Naive B cell (primary cell): ENCODE measurements around the gene STARD7. TPM values are rescaled to one million over a fixed set of nuclear protein-coding genes. Genes with fewer than 3 reads are reported as not detected.

Experiments used
- ATAC-seq, 2 donors: fragments of 150-1000 bp; cut with Tn5 transposase; 2 replicates each; pipeline ENCODE4 v1.10.0; 2021; ENCODE audit warnings: low read depth in 2 of 2, mild to moderate bottlenecking in 2 of 2, moderate library complexity in 2 of 2
- DNase-seq: peaks from one replicate; pipeline ENCODE4 v3.0.0; 2022
- H3K27ac Mint-ChIP-seq, 6 donors: one replicate each; pipeline ENCODE4 v1.8.0; 2020 to 2022; ENCODE audit warnings: mild to moderate bottlenecking in 6 of 6, mixed read lengths in 6 of 6, moderate library complexity in 5 of 6, inconsistent platforms in 2 of 6
- H3K27me3 Mint-ChIP-seq, 3 donors: one replicate each; pipeline ENCODE4 v1.8.0; 2021 to 2022; ENCODE audit warnings: mixed read lengths in 3 of 3, mild to moderate bottlenecking in 1 of 3
- H3K36me3 Mint-ChIP-seq, 2 donors: one replicate each; pipeline ENCODE4 v1.8.0; 2020 to 2022; ENCODE audit warnings: mixed read lengths in 2 of 2, inconsistent platforms in 1 of 2, mild to moderate bottlenecking in 1 of 2
- H3K4me1 Mint-ChIP-seq, 3 donors: one replicate each; pipeline ENCODE4 v1.8.0; 2020 to 2022; ENCODE audit warnings: mixed read lengths in 3 of 3, inconsistent platforms in 1 of 3, mild to moderate bottlenecking in 1 of 3, moderate library complexity in 1 of 3
- H3K4me3 Mint-ChIP-seq, 8 donors: one replicate each; pipeline ENCODE4 v1.8.0; 2020 to 2022; ENCODE audit warnings: mild to moderate bottlenecking in 8 of 8, mixed read lengths in 8 of 8, moderate library complexity in 8 of 8, inconsistent platforms in 2 of 8
- H3K9me3 Mint-ChIP-seq, 7 donors: one replicate each; pipeline ENCODE4 v1.8.0; 2020 to 2022; ENCODE audit warnings: mixed read lengths in 7 of 7, mild to moderate bottlenecking in 5 of 7, inconsistent platforms in 2 of 7, moderate library complexity in 1 of 7
- polyA plus RNA-seq, 6 donors: library from polyadenylated mRNA; unstranded; fragments of 300-500 nt; fragmentation: Illumina TruSeq; gene quantifications; one replicate each; pipeline ENCODE4 v1.2.3, GENCODE V29; 2021; ENCODE audit warnings: low read depth in 6 of 6

The STARD7 gene
- polyA plus RNA-seq, 6 donors from 2014 or later, result 219 to 401 (median 239) TPM

DNA sequence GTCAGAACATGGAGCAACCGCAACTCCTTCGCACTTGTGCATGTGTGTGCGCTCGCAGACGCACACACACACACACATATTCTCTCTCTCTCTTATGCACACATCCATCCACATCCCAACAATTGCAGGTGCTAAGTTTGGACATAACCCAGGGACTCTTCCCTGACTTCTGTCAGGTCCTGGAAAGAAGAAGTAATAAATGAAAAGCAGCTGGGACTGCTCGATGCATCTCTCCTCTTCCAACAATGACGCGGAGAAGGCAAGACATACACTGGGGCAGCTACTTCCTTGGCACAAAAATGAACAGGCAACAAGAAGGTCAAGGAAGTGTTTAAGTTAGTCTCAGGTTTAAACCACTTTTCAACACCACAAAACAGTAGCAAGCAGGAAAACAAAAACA lies 23.6 kb downstream of the STARD7 start:
- ATAC-seq (no peak), DNase-seq (no peak)
- peaks cover 0 to 12% of the 10 kb centered on the region in 2 donors for H3K36me3 Mint-ChIP-seq
- H3K27me3 Mint-ChIP-seq, result no peaks in the 10 kb centered on the region
- H3K4me1 Mint-ChIP-seq, result peaks cover 0 to 8% (median 6%) of the 10 kb centered on the region in 3 donors
- H3K4me3 Mint-ChIP-seq, result no peak overlapping the region
- H3K27ac Mint-ChIP-seq, result peak overlapping the region in 3 of 6 donors; percentile 21 to 67 (median 49)
- H3K9me3 Mint-ChIP-seq, result peaks cover 0 to 4% (median 0%) of the 10 kb centered on the region in 7 donors

DNA sequence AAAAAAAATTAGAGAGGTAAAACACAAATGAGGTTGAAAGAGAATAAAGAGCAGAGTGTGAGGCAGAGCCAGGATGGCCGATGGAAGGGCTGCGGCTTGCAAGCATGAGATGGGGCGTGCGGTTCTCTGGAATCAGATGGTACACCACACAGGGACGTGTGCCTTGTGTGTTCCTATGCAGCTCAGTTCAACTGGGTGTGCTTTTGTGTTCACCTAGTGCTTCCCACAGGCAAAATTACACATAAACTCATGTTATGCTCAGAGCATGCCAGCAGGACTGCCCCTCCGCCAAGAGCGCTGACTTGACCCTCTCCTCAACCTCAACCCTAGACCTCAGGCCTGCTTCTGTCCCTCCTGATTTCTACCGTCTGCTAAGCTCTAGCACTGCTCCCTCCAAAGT lies 24.4 kb downstream of the STARD7 start:
- no peak overlapping the region for H3K4me3 Mint-ChIP-seq
- peaks cover 0 to 8% (median 6%) of the 10 kb centered on the region in 3 donors for H3K4me1 Mint-ChIP-seq
- ATAC-seq, result no peak
- no peaks in the 10 kb centered on the region for H3K27me3 Mint-ChIP-seq
- no peak for DNase-seq
- peaks cover 0 to 12% of the 10 kb centered on the region in 2 donors for H3K36me3 Mint-ChIP-seq
- peaks cover 0 to 4% (median 0%) of the 10 kb centered on the region in 7 donors for H3K9me3 Mint-ChIP-seq
- H3K27ac Mint-ChIP-seq, result peak overlapping the region in 4 of 6 donors; percentile 64 to 77 (median 71)

DNA sequence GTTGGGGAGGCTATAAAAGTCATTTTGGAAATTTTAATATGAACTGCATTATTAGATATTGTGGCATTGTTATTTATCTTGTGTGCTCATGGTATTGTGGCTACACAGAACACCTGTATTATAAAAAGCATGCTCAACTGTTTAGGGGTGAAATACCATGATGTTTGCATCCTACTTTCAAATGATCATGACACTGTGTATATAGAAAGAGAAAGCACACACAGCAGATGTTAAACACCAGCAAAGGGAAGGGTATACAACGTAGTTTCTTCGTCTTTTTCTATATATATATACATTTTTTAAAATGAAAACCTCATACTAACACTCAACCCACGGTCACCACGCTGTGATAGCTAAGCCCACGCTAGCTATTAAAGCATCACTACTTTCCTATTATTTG lies 27.1 kb downstream of the STARD7 start:
- Mint-ChIP-seq H3K36me3 (peaks cover 0 to 12% of the 10 kb centered on the region in 2 donors), H3K27ac (peak overlapping the region in 4 of 6 donors; percentile 34 to 85 (median 70)), H3K4me1 (peaks cover 0 to 8% (median 6%) of the 10 kb centered on the region in 3 donors), H3K4me3 (no peak overlapping the region), H3K27me3 (no peaks in the 10 kb centered on the region), H3K9me3 (peaks cover 0 to 4% (median 0%) of the 10 kb centered on the region in 7 donors)
- DNase-seq (no peak), ATAC-seq (no peak)

DNA sequence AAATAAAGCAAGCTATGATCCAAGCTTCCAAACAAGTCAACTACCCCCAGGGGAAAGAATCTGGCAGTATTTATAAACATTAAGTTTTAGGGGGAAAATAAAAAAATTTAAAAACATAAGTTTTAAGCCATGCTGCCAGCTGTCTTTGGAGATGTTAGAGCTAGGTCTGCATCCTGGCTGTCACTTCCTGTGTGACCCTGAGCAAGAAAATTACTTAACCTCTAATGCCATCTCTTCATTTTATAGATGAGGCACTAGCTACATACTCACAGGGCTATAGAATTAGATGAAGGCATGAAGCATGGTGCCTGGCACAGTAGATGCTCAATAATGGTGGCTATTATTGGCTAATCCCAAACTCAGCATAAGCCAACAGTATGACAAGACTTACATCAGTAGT lies 28.1 kb downstream of the STARD7 start:
- Mint-ChIP-seq H3K9me3 (peaks cover 0 to 4% (median 0%) of the 10 kb centered on the region in 7 donors), H3K27me3 (no peaks in the 10 kb centered on the region), H3K27ac (no peak overlapping the region), H3K4me1 (peaks cover 0 to 8% (median 6%) of the 10 kb centered on the region in 3 donors), H3K4me3 (no peak overlapping the region), H3K36me3 (peaks cover 0 to 8% of the 10 kb centered on the region in 2 donors)
- DNase-seq (no peak), ATAC-seq (no peak)

DNA sequence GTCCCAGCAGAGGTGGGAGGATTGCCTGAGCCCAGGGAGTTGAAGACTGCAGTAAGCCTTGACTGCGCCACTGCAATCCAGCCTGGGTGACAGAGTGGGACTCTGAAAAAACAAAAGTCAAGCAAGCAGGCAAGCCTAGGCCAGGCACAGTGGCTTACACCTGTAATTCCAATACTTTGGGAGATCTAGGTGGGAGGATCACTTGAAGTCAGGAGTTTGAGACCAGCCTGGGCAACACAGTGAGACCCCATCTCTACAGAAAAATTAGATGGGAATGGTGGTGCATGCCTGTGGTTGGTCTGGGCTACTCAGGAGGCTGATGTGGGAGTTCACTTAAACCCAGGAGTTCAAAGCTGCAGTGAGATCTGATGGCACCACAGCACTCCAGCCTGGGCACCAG lies 28.6 kb downstream of the STARD7 start:
- no peak overlapping the region for H3K4me3 Mint-ChIP-seq
- ATAC-seq (no peak), DNase-seq (no peak)
- peaks cover 0 to 8% (median 6%) of the 10 kb centered on the region in 3 donors for H3K4me1 Mint-ChIP-seq
- H3K36me3 Mint-ChIP-seq, result peaks cover 0 to 3% of the 10 kb centered on the region in 2 donors
- peaks cover 0 to 4% (median 0%) of the 10 kb centered on the region in 7 donors for H3K9me3 Mint-ChIP-seq
- H3K27ac Mint-ChIP-seq, result peak overlapping the region in 1 of 6 donors; percentile 49
- no peaks in the 10 kb centered on the region for H3K27me3 Mint-ChIP-seq

DNA sequence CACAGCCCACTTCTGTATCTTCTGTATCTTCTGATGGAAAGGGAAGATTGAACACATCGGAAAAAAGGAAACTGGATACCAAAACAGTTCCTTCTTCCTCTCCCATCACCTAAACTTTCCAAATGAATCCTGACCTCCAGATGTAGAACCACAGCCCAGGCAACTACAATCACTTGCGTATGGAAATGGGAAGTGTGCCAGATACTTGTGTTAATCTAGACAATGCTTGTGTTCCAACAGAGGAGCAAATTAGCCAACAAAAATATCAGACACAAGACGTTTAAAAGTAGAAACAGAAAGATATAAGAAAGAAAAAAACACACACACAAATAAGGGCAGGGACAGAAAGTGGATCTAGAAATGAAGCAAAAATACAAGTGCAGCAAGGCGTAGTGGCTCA lies 32.0 kb downstream of the STARD7 start:
- peaks cover 8 to 15% (median 12%) of the 10 kb centered on the region in 3 donors for H3K4me1 Mint-ChIP-seq
- no peak overlapping the region for H3K27ac Mint-ChIP-seq
- no peak for DNase-seq

DNA sequence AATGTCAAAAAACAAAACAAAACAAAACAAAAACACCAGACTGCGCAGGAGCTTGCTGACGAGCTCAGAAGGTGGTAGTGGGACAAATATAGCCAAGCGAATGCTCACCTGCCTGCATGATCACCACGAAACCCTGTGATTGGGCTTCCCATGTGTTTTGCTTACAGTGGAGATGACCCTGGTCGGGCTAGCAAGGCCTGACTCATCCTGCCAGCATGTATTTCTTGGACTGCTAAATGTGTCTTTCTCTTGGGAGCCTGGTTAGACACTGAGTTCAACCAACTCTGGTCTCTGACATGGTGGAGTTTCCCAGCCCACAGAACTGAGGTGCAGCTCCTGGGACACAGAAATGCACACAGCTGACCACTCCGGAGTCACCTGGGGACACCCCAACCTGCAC lies 32.7 kb downstream of the STARD7 start:
- H3K36me3 Mint-ChIP-seq, result no peaks in the 10 kb centered on the region
- no peaks in the 10 kb centered on the region for H3K9me3 Mint-ChIP-seq
- no peak overlapping the region for H3K27ac Mint-ChIP-seq
- no peaks in the 10 kb centered on the region for H3K27me3 Mint-ChIP-seq
- no peak for ATAC-seq
- H3K4me1 Mint-ChIP-seq, result peaks cover 5 to 15% (median 12%) of the 10 kb centered on the region in 3 donors
- no peak overlapping the region for H3K4me3 Mint-ChIP-seq
- no peak for DNase-seq

More for the DNA sequence above, 32.0 kb downstream of the STARD7 start:
- Mint-ChIP-seq H3K36me3 (no peaks in the 10 kb centered on the region), H3K27me3 (no peaks in the 10 kb centered on the region), H3K9me3 (no peaks in the 10 kb centered on the region), H3K4me3 (no peak overlapping the region)
- no peak for ATAC-seq

DNA sequence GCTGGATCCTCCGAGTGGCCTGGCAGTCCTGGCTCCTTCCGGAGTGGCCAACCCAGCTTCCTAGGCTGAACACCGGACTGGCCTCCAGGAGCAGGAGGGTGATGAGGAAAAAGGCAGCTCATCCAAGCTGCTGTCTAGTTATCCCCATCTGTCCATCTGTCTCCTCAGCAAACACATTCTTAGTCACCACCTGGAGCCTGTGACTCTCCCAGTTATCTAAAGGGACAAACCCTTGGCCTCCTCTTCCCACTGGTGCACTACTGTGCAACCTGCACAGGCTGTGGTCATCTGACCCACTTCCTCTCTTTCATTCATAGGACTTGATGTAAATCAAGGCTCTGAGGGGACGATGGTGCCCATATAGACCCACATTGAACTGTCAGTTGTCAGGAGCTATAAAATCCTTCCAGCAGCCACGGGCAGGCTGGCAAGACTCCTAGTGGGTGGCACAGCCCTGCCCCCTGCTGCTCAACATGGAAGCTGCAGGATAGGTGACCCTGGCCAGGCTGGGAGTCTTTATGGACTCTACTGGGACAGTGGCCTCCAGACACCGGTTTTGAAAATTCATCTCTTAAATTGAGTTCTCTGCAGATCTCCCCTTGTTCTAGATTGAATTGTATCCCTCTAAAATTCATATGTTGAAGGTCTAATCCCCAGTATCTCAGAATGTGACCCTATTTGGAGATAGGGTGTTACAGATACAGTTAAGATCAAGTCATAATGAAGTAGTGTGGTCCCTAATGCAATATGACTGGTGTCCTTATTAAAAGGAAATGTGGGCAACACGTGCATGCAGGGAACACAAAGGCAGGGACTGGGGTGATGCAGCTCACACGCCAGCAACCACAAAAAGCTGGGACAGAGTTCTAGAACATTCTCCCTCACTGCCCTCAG lies 34.1 kb downstream of the STARD7 start:
- Mint-ChIP-seq H3K27ac (peak overlapping the region in 5 of 6 donors; percentile 21 to 95 (median 57)), H3K27me3 (no peaks in the 10 kb centered on the region), H3K4me3 (no peak overlapping the region), H3K36me3 (no peaks in the 10 kb centered on the region), H3K4me1 (peaks cover 5 to 15% (median 12%) of the 10 kb centered on the region in 3 donors), H3K9me3 (peaks cover 0 to 3% (median 0%) of the 10 kb centered on the region in 7 donors)
- DNase-seq (peak; percentile 76), ATAC-seq (peak; percentile 90 to 98)

DNA sequence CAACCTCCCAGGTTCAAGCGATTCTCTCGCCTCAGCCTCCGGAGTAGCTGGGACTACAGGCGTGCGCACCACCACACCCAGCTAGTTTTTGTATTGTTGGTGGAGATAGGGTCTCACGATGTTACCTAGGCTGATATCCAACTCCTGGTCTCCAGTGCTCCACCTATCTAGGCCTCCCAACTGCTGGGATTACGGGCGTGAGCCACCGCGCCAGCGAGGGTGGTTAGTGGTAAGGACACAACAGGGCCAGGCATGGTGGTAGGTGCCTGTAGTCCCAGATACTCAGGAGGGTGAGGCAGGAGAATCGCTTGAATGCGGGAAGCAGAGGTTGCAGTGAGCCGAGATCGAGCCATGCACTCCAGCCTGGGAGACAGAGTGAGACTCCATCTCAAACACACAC lies 36.8 kb downstream of the STARD7 start:
- Mint-ChIP-seq H3K36me3 (no peaks in the 10 kb centered on the region), H3K9me3 (peaks cover 0 to 3% (median 0%) of the 10 kb centered on the region in 7 donors), H3K4me1 (peaks cover 5 to 15% (median 12%) of the 10 kb centered on the region in 3 donors), H3K27ac (peak overlapping the region in 3 of 6 donors; percentile 25 to 82 (median 46)), H3K4me3 (no peak overlapping the region), H3K27me3 (no peaks in the 10 kb centered on the region)
- no peak for DNase-seq
- ATAC-seq, result no peak

DNA sequence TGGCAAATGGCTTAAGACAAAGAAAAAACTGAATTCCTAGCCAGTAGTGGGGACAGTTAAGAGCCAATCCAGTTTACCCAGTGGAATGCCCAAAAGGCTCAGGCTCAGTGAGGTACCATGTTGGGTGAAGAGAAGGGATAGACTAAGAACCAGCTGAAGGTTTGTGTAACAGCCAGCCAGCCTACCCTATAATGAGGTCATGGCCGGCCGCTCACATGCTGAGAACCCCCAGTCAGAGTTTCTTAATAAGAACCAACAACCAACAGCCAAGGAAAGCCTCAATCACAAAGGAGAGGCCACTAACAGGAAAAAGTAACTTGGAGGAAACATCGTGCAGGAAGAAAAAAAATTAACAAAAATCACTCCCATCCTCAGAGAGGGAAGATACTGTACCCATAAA lies 38.0 kb downstream of the STARD7 start:
- Mint-ChIP-seq H3K27me3 (no peaks in the 10 kb centered on the region), H3K9me3 (peaks cover 0 to 3% (median 0%) of the 10 kb centered on the region in 7 donors), H3K4me1 (peaks cover 5 to 15% (median 12%) of the 10 kb centered on the region in 3 donors), H3K4me3 (no peak overlapping the region), H3K36me3 (no peaks in the 10 kb centered on the region), H3K27ac (peak overlapping the region in 2 of 6 donors; percentile 15 to 88)
- no peak for DNase-seq
- no peak for ATAC-seq

DNA sequence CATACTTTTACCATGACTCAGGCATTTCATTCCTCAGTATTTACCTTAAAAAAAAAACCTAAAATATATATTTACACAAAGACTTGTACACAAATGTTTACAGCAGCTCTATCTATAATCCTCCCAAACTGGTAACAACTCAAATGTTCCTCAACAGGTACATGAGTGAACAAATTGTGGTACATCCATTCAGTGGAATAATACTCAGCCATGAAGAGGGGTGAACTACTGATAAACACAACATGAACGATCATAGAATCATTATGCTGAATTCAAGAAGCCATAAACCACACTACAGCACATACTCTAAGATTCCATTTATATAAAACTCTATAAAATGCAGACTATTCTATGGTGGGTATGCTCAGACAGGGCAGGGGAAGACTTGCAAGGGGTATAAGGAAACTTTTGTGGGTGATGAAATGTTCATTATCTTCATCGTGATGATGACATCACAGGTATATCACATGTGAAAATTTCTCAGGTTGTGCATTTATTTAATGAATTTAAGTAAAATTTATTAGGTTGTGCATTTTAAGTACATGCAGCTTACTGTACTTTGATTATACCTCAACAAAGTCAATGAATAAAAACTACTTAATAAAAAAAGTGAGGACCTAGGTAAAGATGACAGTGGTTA lies 38.6 kb downstream of the STARD7 start:
- ATAC-seq (no peak), DNase-seq (no peak)
- no peak overlapping the region for H3K27ac Mint-ChIP-seq
- no peaks in the 10 kb centered on the region for H3K27me3 Mint-ChIP-seq
- H3K9me3 Mint-ChIP-seq, result peaks cover 0 to 3% (median 0%) of the 10 kb centered on the region in 7 donors
- peaks cover 8 to 16% (median 16%) of the 10 kb centered on the region in 3 donors for H3K4me1 Mint-ChIP-seq
- no peaks in the 10 kb centered on the region for H3K36me3 Mint-ChIP-seq
- no peak overlapping the region for H3K4me3 Mint-ChIP-seq

DNA sequence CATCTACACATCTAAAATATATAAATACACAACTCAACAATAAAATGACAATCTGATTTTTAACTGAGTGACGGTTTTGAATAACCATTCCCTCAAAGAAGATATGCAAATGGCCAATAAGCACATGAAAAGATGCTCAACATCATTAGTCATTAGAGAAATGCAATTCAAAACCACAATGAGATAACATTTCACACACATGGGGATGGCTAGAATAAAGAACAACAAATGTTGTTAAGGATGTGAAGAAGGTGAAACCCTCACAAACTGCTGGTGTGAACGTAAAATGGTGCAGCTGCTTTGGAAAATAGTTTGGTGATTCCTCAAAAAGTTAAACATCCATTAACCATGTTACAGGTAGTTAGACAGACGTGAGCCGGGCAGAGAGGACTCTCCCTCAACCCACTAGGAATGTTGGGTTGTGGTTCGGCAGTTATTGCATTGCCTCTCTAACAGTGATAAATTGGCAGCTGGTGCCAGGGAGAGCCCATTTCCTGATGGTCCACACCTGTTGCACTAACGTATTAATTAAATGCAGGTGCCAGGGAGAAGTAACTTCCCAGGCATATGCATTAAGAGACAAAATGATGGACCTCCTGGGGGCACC lies 41.1 kb downstream of the STARD7 start:
- no peak overlapping the region for H3K27ac Mint-ChIP-seq
- no peak overlapping the region for H3K4me3 Mint-ChIP-seq
- H3K4me1 Mint-ChIP-seq, result peaks cover 22 to 30% (median 26%) of the 10 kb centered on the region in 3 donors

More for the DNA sequence above, 41.1 kb downstream of the STARD7 start:
- H3K27me3 Mint-ChIP-seq, result no peaks in the 10 kb centered on the region
- DNase-seq, result no peak
- no peak for ATAC-seq
- peaks cover 0 to 3% (median 0%) of the 10 kb centered on the region in 7 donors for H3K9me3 Mint-ChIP-seq
- H3K36me3 Mint-ChIP-seq, result no peaks in the 10 kb centered on the region
